Keratinocyte (primary cell): ENCODE data around the gene NHLRC2.

Source experiments
- CTCF ChIP-seq, 3 experiments: IDR thresholded peaks in 1 of 3; conservative IDR thresholded peaks in 1 of 3; optimal IDR thresholded peaks in 1 of 3; 2 replicates in 2 of 3; 3 replicates in 1 of 3; pipeline versions ENCODE3 to v1.5.1; 2011; ENCODE audit warnings: low read length in 3 of 3, mild to moderate bottlenecking in 3 of 3, moderate library complexity in 2 of 3, control low read depth in 1 of 3, inconsistent platforms in 1 of 3; ENCODE audit not compliant: insufficient read depth in 2 of 3; ENCODE audit errors: extremely low read depth in 1 of 3
- EZH2 ChIP-seq: IDR thresholded peaks from one replicate; pipeline ENCODE4 v1.6.1; 2012; ENCODE audit warnings: inconsistent platforms, mild to moderate bottlenecking, low read length, moderate library complexity

- no peak for TF ChIP-seq CTCF (optimal IDR thresholded peaks at IDR 0.05 in 1 of 3, IDR thresholded peaks at IDR 0.05 in 1 of 3, conservative IDR thresholded peaks at IDR 0.05 in 1 of 3; ENCODE audit: extremely low read depth in 1 of 3, insufficient read depth in 2 of 3, low read length in 3 of 3)
- no peak for TF ChIP-seq EZH2
Observed at GRCh38 chr10:113905756-113906155, 51.3 kb downstream of the NHLRC2 start.
